ENCODE results near the gene NUBPL. TPM values are rescaled to one million over a fixed set of nuclear protein-coding genes. Genes with fewer than 3 reads are reported as not detected.

The NUBPL gene
- total RNA-seq, 1 experiment from 2014 or later, result 11.6 TPM

GRCh38 chr14:31527546-31527945, 33.7 kb upstream of the NUBPL start:
- H3K9me3 Mint-ChIP-seq, result no peaks in the 10 kb centered on the region; the same call in 1 of the 2 replicates
- ChIA-PET POLR2A (no interaction called here), CTCF (no interaction called here)
- H3K27ac Mint-ChIP-seq, result no peak overlapping the region
- no peak for TF ChIP-seq RELA (CRISPR knock-in tag; IDR thresholded peaks at IDR 0.05; ENCODE audit: borderline replicate concordance)
- no peak for TF ChIP-seq OVOL2 (CRISPR knock-in tag; IDR thresholded peaks at IDR 0.05; ENCODE audit: borderline replicate concordance)
- TF ChIP-seq ZNF232 (CRISPR knock-in tag; IDR thresholded peaks at IDR 0.05), result no peak
- TF ChIP-seq FOXJ3 (CRISPR knock-in tag; IDR thresholded peaks at IDR 0.05; ENCODE audit: borderline replicate concordance), result no peak
- TF ChIP-seq AR (CRISPR knock-in tag; IDR thresholded peaks at IDR 0.05), result no peak
- TF ChIP-seq MYBL2 (CRISPR knock-in tag; IDR thresholded peaks at IDR 0.05), result no peak
- TF ChIP-seq CDX4 (CRISPR knock-in tag; IDR thresholded peaks at IDR 0.05; ENCODE audit: borderline replicate concordance), result no peak
- no peak for TF ChIP-seq FOXP4 (CRISPR knock-in tag; IDR thresholded peaks at IDR 0.05)
- TF ChIP-seq, protein P1, sequence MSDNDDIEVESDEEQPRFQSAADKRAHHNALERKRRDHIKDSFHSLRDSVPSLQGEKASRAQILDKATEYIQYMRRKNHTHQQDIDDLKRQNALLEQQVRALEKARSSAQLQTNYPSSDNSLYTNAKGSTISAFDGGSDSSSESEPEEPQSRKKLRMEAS (CRISPR knock-in tag; IDR thresholded peaks at IDR 0.05), result no peak
- TF ChIP-seq MXD4 (CRISPR knock-in tag; IDR thresholded peaks at IDR 0.05; ENCODE audit: borderline replicate concordance), result no peak
- no peak for TF ChIP-seq TEAD1 (CRISPR knock-in tag; IDR thresholded peaks at IDR 0.05)
- no peak for TF ChIP-seq IRF1 (CRISPR knock-in tag; IDR thresholded peaks at IDR 0.05)
- TF ChIP-seq, protein P2, sequence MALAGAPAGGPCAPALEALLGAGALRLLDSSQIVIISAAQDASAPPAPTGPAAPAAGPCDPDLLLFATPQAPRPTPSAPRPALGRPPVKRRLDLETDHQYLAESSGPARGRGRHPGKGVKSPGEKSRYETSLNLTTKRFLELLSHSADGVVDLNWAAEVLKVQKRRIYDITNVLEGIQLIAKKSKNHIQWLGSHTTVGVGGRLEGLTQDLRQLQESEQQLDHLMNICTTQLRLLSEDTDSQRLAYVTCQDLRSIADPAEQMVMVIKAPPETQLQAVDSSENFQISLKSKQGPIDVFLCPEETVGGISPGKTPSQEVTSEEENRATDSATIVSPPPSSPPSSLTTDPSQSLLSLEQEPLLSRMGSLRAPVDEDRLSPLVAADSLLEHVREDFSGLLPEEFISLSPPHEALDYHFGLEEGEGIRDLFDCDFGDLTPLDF (CRISPR knock-in tag; IDR thresholded peaks at IDR 0.05), result no peak
- no peaks in the 10 kb centered on the region for H3K36me3 Mint-ChIP-seq
- no peak for DNase-seq (ENCODE audit: low spot score)
- H3K27me3 Mint-ChIP-seq (ENCODE audit: low read depth), result no peaks in the 10 kb centered on the region
- ATAC-seq, result no peak
- H3K4me1 Mint-ChIP-seq, result no peaks in the 10 kb centered on the region
- H3K4me3 Mint-ChIP-seq, result no peak overlapping the region

DNA sequence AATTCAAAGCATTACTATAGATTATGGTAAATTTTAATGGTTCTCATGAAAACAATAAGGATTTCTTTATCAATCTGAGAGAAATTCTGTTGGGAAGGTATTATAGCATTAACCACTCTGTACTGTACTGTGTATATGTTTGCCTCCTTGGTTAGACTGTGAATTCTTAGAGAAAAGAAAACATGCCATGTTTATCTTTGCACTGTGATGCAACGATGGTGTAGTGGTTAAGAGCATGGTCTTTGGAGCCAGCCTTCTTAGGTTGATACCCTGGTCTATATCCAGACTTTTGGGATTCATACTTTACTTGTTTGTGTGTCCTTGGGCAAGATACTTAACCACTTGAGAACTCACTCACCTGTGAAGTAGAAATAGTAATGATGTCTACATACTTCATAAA, 32.2 kb upstream of the NUBPL start:
- Mint-ChIP-seq H3K9me3 (no peaks in the 10 kb centered on the region; the same call in 1 of the 2 replicates), H3K4me1 (no peaks in the 10 kb centered on the region), H3K36me3 (no peaks in the 10 kb centered on the region), H3K27ac (no peak overlapping the region), H3K4me3 (no peak overlapping the region), H3K27me3 (ENCODE audit: low read depth) (no peaks in the 10 kb centered on the region)
- ATAC-seq (no peak), DNase-seq (ENCODE audit: low spot score) (no peak)
- POLR2A ChIA-PET, result no interaction called here
- CTCF ChIA-PET, result no interaction called here
- TF ChIP-seq GABPB1 (CRISPR knock-in tag; IDR thresholded peaks at IDR 0.05), result peak; percentile 84
- TF ChIP-seq TP53 (CRISPR knock-in tag; IDR thresholded peaks at IDR 0.05), result no peak

DNA sequence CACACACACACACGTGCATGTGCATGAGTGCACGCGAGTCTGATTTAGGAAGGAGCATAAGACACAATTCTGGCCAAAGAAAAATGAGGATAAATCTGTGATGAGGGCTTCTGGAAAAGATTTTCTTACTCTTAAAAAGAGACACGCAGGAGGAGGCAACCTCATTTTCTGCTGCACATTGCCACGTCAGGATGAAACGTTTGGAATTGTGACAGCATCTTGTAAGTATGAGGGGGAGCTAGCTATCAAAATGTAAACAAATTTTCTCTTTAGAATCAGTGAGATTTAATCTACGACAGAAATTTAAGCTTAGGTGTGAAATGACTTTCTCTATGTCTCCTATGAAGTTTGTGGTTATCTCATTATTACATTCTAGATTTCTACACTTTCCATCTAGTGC, 31.1 kb upstream of the NUBPL start:
- Mint-ChIP-seq H3K36me3 (no peaks in the 10 kb centered on the region), H3K4me3 (no peak overlapping the region), H3K9me3 (no peaks in the 10 kb centered on the region; the same call in 1 of the 2 replicates), H3K27ac (no peak overlapping the region), H3K27me3 (ENCODE audit: low read depth) (no peaks in the 10 kb centered on the region), H3K4me1 (no peaks in the 10 kb centered on the region)
- ATAC-seq (no peak), DNase-seq (ENCODE audit: low spot score) (no peak)
- ChIA-PET POLR2A (no interaction called here), CTCF (no interaction called here)
- TF ChIP-seq TP53 (CRISPR knock-in tag; IDR thresholded peaks at IDR 0.05) (no peak), FOXP1 (CRISPR knock-in tag; IDR thresholded peaks at IDR 0.05; ENCODE audit: borderline replicate concordance) (no peak), CREB1 (CRISPR knock-in tag; IDR thresholded peaks at IDR 0.05) (no peak), NFYB (CRISPR knock-in tag; conservative IDR thresholded peaks at IDR 0.05; ENCODE audit: low read depth) (no peak), KAT7 (CRISPR knock-in tag; IDR thresholded peaks at IDR 0.05; ENCODE audit: borderline replicate concordance) (no peak), JAZF1 (CRISPR knock-in tag; IDR thresholded peaks at IDR 0.05) (no peak), PRRX2 (CRISPR knock-in tag; IDR thresholded peaks at IDR 0.05) (no peak), ZNF396 (CRISPR knock-in tag; IDR thresholded peaks at IDR 0.05; ENCODE audit: borderline replicate concordance) (no peak), CDX4 (CRISPR knock-in tag; IDR thresholded peaks at IDR 0.05; ENCODE audit: borderline replicate concordance) (no peak), IRF1 (CRISPR knock-in tag; IDR thresholded peaks at IDR 0.05) (no peak), FOXJ3 (CRISPR knock-in tag; IDR thresholded peaks at IDR 0.05; ENCODE audit: borderline replicate concordance) (no peak)

Measured in WTC11 (cell line).